Activated CD8-positive, alpha-beta memory T cell treated with anti-CD3 and anti-CD28 coated beads for 4 hours (primary cell): ENCODE measurements around the gene CYP2A7.
A peak's percentile ranks its signal among the peaks of the same experiment; 100 is the strongest.
"Not testable (repeated sequence)": the region's sequence is repeated elsewhere in the genome, so short reads cannot be mapped to it uniquely, and the experiment has no call there.

Source experiments
- DNase-seq, 2 donors: peaks; one replicate each; pipeline ENCODE4 v3.0.0-alpha.2; 2020; ENCODE audit warnings: low read depth in 2 of 2

CYP2A7 gene

DNA sequence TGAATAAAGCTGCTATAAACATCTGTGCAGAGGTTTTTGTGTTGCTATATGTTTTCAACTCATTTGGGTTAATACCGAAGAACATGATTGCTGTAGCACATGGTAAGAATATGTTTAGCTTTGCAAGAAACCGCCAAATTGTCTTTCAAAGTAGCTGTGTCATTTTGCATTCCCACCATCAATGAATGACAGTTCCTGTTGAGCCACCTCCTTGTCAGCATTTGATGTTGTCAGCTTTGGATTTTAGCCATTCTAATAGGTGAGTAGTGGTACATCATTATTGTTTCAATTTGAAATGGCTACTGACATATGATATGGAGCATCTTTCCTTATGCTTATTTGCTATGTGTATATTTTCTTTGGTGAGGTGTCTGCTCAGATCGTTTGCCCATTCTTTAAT, 40.0 kb downstream of the CYP2A7 start:
- not testable (repeated sequence) for DNase-seq

DNA sequence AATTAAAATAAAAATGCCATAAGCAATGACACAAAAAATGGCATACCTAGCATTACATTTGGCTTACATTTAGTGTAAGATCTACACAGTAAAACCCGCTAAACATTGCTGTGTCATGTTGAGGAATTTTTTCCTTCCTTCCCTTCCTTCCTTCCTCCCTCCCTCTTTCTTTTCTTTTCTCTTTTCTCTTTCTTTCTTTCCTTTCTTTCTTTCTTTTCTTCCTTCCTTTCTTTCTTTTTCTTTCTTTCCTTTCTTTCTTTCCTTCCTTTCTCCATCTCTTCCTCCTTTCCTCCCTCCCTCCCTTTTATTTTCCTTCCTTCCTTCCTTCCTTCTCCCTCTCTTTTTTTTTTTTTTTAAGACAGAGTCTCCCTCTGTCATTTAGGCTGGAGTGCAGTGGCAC, 43.6 kb downstream of the CYP2A7 start:
- not testable (repeated sequence) for DNase-seq

DNA sequence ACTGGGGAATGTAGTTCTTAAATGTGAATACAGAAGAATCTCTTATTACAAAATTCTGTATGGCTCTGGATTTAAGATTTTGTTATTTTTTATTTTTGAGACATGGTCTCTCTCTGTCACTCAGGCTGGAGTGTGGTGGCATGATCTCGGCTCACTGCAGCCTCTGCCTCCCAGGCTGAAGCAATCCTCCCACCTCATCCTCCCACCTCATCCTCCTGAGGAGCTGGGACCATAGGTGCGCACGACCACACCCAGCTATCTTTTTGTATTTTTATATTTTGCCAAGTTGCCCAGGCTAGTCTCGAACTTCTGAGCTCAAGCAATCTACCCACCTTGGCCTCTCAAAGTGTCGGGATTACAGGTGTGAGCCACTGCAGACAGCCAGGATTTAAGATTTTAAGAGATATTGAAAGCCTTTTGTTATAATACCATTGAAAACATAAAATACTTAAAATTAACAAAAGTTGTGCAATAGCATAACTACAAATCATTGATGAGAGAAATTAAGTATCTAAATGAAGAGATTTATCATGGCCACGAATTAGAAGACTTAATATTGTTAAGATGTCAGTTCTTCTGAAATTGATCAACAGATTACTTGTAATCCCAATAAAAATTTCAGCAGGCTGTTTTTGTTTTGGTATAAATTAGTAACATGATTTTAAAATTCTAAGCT, 45.1 kb downstream of the CYP2A7 start:
- DNase-seq, result no peak

DNA sequence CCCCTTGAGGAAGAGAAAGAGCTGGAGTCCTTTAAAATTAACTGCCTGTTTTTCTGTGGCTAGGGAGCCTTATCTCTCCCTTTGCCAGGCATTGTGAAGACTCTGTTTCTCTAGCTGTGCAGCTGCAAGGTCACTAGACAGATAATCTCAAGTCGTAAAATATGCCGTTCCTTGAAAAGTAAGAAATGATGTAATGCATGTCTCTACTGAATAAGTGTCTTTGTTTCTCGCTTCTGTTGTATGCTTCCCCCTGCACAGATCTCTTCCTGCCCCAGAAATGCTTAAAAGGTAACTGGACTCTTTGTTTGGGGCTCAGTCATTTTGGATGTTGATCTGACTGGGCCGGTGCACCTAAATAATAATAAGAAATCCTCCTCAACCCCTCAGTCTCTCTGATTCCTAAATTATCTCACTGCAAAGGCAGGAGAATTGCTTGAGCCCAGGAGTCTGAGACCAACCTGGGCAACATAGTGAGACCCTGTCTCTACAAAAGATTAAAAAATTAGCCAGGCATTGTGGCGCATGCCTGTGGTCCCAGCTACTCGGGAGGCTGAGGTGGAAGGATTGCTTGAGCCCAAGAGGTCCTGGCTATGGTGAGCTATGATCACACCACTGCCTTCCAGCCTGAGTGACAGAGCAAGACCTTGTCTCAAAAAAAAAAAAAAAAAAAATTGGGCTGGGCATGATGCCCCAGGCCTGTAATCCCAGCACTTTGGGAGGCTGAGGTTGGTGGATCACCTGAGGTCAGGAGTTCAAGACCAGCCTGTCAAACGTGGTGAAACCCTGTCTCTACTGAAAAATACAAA, 48.1 kb downstream of the CYP2A7 start:
- not testable (repeated sequence) for DNase-seq

DNA sequence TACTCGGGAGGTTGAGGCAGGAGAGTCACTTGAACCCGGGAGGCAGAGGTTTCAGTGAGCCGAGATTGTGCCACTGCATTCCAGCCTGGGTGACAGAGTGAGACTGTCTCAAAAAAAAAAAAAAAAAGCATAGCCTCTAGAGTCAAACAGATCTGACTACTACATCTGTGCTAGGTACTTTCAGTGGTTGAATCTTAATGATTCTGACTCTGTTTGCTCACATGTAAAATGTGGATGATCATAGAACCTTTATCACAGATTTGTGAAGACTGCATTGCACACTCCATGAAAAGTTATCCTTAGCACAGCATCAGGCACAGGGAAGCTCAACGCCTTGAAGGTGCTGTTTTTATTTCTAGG, 49.6 kb downstream of the CYP2A7 start:
- not testable (repeated sequence) for DNase-seq

DNA sequence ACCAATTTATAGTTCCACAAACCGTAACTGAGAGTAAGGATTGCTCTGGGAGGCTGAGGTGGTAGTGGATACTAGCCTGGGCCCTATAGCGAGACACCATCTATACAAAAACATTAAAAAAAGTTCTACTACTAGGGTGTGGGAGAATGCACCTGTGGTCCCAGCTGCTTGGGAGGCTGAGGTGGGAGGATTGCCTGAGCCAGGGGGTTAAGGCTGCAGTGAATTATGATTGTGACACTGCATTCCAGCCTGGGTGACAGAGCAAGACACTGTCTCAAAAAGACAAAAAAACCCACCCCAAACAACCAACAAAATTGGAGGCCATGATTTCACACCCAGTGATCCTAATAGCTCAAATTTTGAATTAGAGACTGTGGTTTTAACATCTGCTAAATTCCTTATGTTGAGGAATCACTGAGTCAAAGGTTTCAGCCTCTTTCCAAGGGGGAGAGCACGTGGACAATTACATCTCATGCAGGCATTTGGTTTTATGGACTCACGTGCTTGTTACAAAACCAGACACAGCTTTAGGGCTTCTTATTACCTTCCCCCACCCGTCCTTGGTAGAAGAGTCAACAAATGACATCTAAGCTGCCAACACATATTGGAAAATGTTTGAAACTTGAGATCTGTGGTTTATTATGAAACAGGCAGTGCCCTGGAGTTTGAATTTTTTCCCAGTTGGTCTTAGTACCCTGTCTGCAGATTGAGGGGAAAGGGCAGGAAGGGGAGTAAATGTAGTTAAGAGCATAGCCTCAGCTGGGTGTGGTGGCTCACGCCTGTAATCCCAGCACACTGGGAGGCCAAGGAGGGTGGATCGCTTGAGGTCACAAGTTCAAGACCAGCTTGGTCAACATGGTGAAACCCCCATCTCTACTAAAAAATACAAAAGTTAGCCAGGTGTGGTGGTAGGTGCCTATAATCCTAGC, 50.3 kb downstream of the CYP2A7 start:
- DNase-seq, result no peak

DNA sequence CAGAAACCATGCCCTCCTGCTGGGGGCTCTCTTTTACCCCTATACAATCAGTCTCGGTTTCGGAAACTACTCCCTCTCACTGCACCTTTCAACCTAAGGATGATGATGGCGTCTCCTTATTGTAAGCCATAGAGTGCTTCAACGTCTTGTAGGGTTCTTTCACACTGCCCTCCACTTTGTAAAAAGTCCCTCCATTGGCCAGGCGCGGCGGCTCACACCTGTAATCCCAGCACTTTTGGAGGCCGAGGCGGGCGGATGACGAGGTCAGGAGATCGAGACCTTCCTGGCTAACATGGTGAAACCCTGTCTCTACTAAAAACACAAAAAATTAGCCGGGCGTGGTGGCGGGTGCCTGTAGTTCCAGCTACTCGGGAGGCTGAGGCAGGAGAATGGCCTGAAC, 51.3 kb downstream of the CYP2A7 start:
- DNase-seq, result not testable (repeated sequence)

DNA sequence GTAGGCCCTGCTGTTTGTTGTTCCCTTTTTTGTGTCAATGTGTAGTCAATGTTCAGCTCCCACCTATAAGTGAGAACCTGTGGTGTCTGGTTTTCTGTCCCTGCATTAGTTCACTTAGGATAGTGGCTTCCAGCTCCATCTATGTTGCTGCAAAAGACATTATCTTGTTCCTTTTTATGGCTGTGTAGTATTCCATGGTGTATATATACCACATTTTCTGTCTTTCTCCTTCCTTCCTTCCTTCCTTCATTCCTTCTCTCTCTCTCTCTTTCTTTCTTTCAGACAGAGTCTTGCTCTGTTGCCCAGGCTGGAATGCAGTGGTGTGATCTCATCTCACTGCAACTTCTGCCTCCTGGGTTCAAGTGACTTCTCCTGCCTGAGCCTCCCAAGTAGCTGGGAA, 52.8 kb downstream of the CYP2A7 start:
- DNase-seq, result no peak

DNA sequence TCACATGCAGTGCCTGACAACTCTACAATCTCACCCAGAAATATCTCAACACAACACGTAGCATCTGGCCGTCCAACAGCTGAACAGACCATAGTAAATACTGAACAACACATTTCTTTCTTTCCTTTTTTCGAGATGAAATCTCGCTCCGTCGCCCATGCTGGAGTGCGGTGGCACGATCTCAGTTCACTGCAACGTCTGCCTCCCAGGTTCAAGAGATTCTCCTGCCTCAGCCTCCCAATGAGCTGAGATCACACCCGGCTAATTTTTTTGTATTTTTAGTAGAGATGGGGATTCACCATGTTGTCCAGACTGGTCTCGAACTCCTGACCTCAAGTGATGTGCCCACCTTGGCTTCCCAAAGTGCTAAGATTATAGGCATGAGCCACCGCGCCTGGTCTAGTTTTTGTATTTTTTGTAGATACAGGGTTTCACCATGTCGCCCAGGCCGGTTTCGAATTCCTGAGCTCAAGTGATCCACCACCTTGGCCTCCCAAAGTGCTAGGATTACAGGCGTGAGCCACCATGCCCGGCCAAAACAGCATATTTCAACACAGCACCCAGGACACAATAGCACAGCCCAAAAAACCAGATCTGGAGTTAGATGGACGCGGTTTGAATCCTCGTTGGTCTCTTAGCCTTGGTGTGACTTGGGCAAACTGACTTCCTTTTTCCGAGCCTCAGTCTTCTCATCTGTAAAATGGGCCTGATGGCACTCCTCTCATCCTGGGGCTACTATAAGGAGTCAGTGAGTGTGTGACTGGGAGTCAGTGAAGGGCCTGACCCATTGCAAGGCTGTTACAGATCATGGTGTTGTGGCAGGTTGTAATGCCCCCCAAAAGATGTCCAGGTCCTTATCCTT, 54.4 kb downstream of the CYP2A7 start:
- DNase-seq, result no peak

DNA sequence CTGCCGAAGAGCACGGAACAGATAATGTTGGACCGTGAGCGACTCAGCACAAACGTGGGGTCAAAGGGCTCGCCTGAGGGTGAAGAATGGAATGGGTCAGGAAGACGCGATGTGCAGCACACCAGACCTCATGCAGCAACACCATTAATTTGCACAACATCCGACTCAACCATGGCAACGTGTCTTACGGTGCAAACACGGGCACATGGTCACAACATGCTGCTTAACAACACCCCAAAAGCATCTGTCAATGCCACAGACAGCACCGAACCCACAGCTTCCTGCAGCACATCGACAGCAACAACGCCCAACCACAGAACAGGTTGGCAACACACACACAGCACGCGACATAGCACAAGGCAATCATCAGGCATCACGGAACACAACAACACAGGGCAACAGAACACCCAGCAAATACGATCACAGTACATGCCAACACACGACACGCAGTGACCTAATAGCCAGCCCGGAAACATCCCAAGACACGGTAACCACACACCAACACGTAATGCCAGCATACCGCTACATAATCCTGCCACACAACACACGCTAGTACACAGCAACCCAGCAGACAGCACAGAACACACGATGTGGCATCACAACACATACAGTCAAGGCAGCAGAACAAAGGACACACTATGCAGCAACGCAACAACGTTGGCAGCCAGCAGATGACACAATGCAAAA, 55.2 kb downstream of the CYP2A7 start:
- DNase-seq, result peak in 1 of 2 donors; percentile 44

DNA sequence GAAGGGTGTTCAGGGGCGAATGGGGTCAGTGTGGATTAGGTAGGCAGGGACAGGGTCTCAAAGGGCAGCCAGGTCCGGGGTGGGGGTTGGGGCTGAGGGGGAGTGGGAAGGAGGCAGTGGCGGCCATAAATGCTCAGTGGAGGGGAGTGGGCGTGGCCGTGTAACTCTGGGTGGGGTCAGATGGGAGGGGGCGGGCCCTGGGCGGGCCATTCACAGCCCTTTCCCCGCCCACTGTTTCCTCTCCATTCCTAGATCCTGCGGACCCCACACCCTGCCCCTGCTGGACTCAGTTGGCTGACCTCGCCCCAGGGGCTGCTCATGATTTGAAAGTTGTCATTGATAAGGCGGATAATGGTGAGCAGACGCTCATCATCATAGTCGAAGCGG, 55.7 kb downstream of the CYP2A7 start:
- not testable (repeated sequence) for DNase-seq

DNA sequence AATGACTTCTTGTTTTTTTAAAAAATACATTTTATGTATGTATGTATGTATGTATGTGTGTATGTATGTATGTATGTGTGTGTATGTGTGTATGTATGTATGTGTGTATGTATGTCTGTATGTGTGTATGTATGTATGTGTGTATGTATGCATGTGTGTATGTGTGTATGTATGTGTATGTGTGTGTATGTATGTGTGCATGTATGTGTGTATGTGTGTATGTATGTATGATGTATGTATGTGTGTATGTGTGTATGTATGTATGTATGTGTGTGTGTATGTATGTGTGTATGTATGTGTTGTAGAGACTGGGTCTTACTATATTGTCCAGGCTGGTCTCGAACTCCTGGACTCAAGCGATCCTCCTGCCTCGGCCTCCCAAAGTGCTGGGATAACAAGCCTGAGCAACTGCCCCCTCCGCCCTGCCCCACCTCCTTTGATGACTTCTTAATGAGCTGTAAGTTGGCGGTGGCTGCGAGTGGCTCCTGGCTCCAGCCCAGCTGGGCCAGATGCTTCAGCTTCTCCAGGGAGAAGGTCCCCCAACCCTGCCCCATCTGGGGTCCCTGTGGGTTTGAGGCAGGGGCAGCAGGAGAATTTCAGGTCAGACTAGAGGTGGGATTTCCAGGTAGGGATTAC, 56.5 kb downstream of the CYP2A7 start:
- DNase-seq, result not testable (repeated sequence)
